HG03469 (cell line): ENCODE results near the gene YJEFN3.

Source experiments
- ATAC-seq: cut with Tn5 transposase; IDR thresholded peaks from one replicate; pipeline ENCODE4 v1.9.1; 2021; ENCODE audit warnings: mild to moderate bottlenecking, moderate library complexity, moderate number of reproducible peaks; ENCODE audit not compliant: unreplicated experiment

Gene YJEFN3

GRCh38 chr19:19495614-19496603, 32.8 kb upstream of the YJEFN3 start:
- ATAC-seq = no peak

GRCh38 chr19:19498255-19498991, 30.3 kb upstream of the YJEFN3 start:
- no peak for ATAC-seq

GRCh38 chr19:19499272-19499995, 29.3 kb upstream of the YJEFN3 start:
- ATAC-seq = no peak

GRCh38 chr19:19500975-19501644, 27.6 kb upstream of the YJEFN3 start:
- ATAC-seq = no peak

- ATAC-seq = no peak
These were observed 26.9 kb upstream of the YJEFN3 start for GRCh38 chr19:19501798-19502197.

GRCh38 chr19:19502281-19502680, 26.4 kb upstream of the YJEFN3 start:
- no peak for ATAC-seq

- ATAC-seq = no peak
These were observed 25.7 kb upstream of the YJEFN3 start for GRCh38 chr19:19502808-19503602.

- no peak for ATAC-seq
These were observed 23.7 kb upstream of the YJEFN3 start for GRCh38 chr19:19504754-19505668.

GRCh38 chr19:19505669-19506326, 22.9 kb upstream of the YJEFN3 start:
- ATAC-seq = no peak

- ATAC-seq = no peak
These were observed 22.1 kb upstream of the YJEFN3 start for GRCh38 chr19:19506592-19506991.

DNA sequence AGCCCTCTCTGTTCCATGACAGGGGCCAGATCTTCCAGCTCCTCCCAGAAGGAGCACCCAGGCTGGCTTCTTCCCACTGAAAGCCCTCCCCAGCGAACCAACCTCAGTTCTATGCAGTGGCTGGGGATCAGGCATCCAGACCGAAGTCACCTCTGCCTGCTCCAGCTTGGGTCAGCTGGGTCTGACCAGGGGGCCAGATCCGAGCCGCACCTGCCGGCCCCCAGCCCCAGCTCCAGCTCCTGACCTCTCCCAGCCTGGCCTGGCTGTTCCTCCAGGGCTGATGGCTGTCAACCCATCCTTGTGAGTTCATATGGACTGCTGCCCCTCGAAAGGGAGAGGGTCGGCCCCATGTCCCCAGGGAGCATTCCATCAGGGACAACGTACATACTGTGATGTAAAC, 21.4 kb upstream of the YJEFN3 start:
- no peak for ATAC-seq

DNA sequence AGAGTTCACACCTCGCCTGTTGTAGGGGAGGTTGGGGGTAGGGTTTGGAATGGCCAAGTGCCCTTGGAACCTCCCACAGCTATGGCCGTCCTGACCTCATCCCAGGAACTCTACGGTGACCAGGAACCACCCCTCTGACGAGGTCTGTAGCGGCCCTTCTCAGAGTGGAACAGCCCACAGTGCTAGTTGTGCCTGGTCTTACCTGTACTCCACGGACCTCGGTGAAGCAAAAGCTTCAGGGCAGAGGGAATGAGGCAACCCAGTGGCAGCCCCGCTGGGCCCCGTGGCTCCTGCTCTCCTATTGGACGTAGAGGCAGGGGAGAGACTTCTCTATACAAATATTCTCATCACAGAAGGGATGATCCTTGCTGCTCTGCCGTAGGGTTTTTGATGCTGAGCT, 20.5 kb upstream of the YJEFN3 start:
- no peak for ATAC-seq

- ATAC-seq = no peak
These were observed 18.3 kb upstream of the YJEFN3 start for GRCh38 chr19:19510432-19510831.

DNA sequence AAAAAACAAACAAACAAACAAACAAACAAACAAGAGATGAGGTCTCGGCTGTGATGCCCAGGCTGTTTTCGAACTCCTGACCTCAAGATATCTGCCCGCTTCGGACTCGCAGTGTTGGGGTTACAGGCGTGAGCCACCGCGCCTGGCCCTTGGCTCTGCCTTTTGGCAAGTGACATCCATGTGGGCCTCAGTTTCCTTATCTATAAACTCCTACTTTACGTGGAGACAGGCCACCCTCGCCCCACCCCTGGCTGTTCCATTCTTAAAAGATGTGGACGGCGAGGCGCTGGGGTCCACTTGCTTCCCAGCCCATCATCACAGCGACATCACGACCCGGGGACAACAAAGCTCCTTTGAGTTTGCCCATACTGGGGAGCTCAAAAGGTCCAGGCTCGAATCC, 15.0 kb upstream of the YJEFN3 start:
- ATAC-seq = no peak

- ATAC-seq = no peak
These were observed 14.5 kb upstream of the YJEFN3 start for GRCh38 chr19:19514215-19514657.

GRCh38 chr19:19514881-19515641, 13.7 kb upstream of the YJEFN3 start, which contains the start of gene TSSK6:
Gene TSSK6, minus strand, starts transcription at chr19:19515548. Its CDS starts 121 bp downstream, at chr19:19515427.
- ATAC-seq = no peak
